HEK293 (cell line): ENCODE results near the gene NFE2L1.

Source experiments
- CTCF ChIA-PET: fragments of 350-600 bp; formaldehyde crosslinking; extraction: SDS; loops from one replicate; lab custom pipeline; 2021; ENCODE audit warnings: antibody characterized with exemption; lab: Yijun Ruan, JAX
- POLR2A ChIA-PET: fragments of 300-600 bp; formaldehyde crosslinking; extraction: SDS; loops from one replicate; lab custom pipeline; 2020; ENCODE audit warnings: antibody characterized with exemption, inconsistent platforms; lab: Yijun Ruan, JAX
- H3K27ac ChIP-seq: fragments of 200-500 bp; sonication (Bioruptor generic); 2 replicates; pipeline ENCODE4 v1.5.1; 2014; ENCODE audit warnings: low read depth, low read length, control low read depth, inconsistent platforms; ENCODE audit errors: extremely low read depth
- H3K36me3 ChIP-seq, 2 experiments: fragments of 200-500 bp in 1 of 2; sonication (Bioruptor generic) in 1 of 2; 1 replicate in 1 of 2; 2 replicates in 1 of 2; pipeline ENCODE4 v1.5.1; 2014 to 2017; ENCODE audit warnings: inconsistent platforms in 2 of 2, low read length in 2 of 2; ENCODE audit not compliant: control insufficient read depth in 2 of 2, insufficient read depth in 1 of 2
- H3K4me1 ChIP-seq: fragments of 200-500 bp; sonication (Bioruptor generic); 2 replicates; pipeline ENCODE4 v1.5.1; 2014; ENCODE audit warnings: mild to moderate bottlenecking, low read length, inconsistent platforms; ENCODE audit not compliant: control insufficient read depth, insufficient read depth
- H3K4me3 ChIP-seq: 2 replicates; pipeline ENCODE4 v1.5.1; 2011; ENCODE audit warnings: low read depth, mild to moderate bottlenecking, control low read depth, low read length, moderate library complexity
- H3K9me3 ChIP-seq: fragments of 200-500 bp; sonication (Bioruptor generic); 2 replicates; pipeline ENCODE4 v1.5.1; 2014; ENCODE audit warnings: low read depth, low read length, inconsistent platforms; ENCODE audit not compliant: control insufficient read depth, insufficient read depth
- BCL11A ChIP-seq: fragments of 450-650 bp; formaldehyde crosslinking; IDR thresholded peaks from 2 replicates; pipeline ENCODE4 v1.5.1; 2016; ENCODE audit warnings: low read depth, missing biosample characterization, missing genetic modification characterization
- MEIS1 ChIP-seq: sonication (generic); formaldehyde crosslinking; IDR thresholded peaks from 2 replicates; pipeline ENCODE4 v1.8.1; 2022; ENCODE audit warnings: missing genetic modification reagents, mild to moderate bottlenecking, borderline replicate concordance
- PRDM10 ChIP-seq: fragments of 450-650 bp; formaldehyde crosslinking; IDR thresholded peaks from 2 replicates; pipeline ENCODE4 v1.5.1; 2016; ENCODE audit warnings: missing biosample characterization, missing genetic modification characterization
- ZBTB10 ChIP-seq: fragments of 450-650 bp; formaldehyde crosslinking; IDR thresholded peaks from 2 replicates; pipeline ENCODE4 v1.5.1; 2016; ENCODE audit warnings: missing biosample characterization, missing genetic modification characterization
- ZBTB20 ChIP-seq: fragments of 450-650 bp; formaldehyde crosslinking; IDR thresholded peaks from 2 replicates; pipeline ENCODE4 v1.5.1; 2016; ENCODE audit warnings: missing biosample characterization, missing genetic modification characterization
- ZFP3 ChIP-seq: fragments of 450-650 bp; formaldehyde crosslinking; IDR thresholded peaks from 2 replicates; pipeline ENCODE4 v1.5.1; 2016; ENCODE audit warnings: low read depth, missing biosample characterization, missing genetic modification characterization
- ZFP69B ChIP-seq: fragments of 450-650 bp; formaldehyde crosslinking; IDR thresholded peaks from 2 replicates; pipeline ENCODE4 v1.5.1; 2016; ENCODE audit warnings: missing biosample characterization, missing genetic modification characterization
- ZNF335 ChIP-seq: fragments of 450-650 bp; formaldehyde crosslinking; conservative IDR thresholded peaks from 2 replicates; pipeline ENCODE4 v1.5.1; 2016; ENCODE audit warnings: missing biosample characterization, missing genetic modification characterization
- ZNF362 ChIP-seq: fragments of 450-650 bp; formaldehyde crosslinking; IDR thresholded peaks from 2 replicates; pipeline ENCODE4 v1.5.1; 2016; ENCODE audit warnings: missing biosample characterization, missing genetic modification characterization
- ZNF366 ChIP-seq: fragments of 450-650 bp; formaldehyde crosslinking; conservative IDR thresholded peaks from 2 replicates; pipeline ENCODE4 v1.5.1; 2016; ENCODE audit warnings: missing biosample characterization, missing genetic modification characterization
- ZNF433 ChIP-seq: fragments of 450-650 bp; formaldehyde crosslinking; IDR thresholded peaks from 2 replicates; pipeline ENCODE4 v1.5.1; 2016; ENCODE audit warnings: missing biosample characterization, missing genetic modification characterization, low read depth
- ZNF513 ChIP-seq: fragments of 450-650 bp; IDR thresholded peaks from 2 replicates; pipeline ENCODE4 v1.5.1; 2018; ENCODE audit warnings: missing biosample characterization, missing genetic modification characterization
- ZNF580 ChIP-seq: fragments of 450-650 bp; formaldehyde crosslinking; IDR thresholded peaks from 2 replicates; pipeline ENCODE4 v1.5.1; 2016; ENCODE audit warnings: missing biosample characterization, missing genetic modification characterization
- ZNF658 ChIP-seq: fragments of 450-650 bp; formaldehyde crosslinking; IDR thresholded peaks from 2 replicates; pipeline ENCODE4; 2016; ENCODE audit warnings: missing biosample characterization, missing genetic modification characterization
- ZNF692 ChIP-seq: fragments of 450-650 bp; formaldehyde crosslinking; IDR thresholded peaks from 2 replicates; pipeline ENCODE4 v1.5.1; 2016; ENCODE audit warnings: missing biosample characterization, missing genetic modification characterization
- ZNF768 ChIP-seq: fragments of 450-650 bp; formaldehyde crosslinking; IDR thresholded peaks from 2 replicates; pipeline ENCODE4 v1.5.1; 2018; ENCODE audit warnings: missing biosample characterization, mild to moderate bottlenecking, missing genetic modification characterization
- ZNF792 ChIP-seq: fragments of 450-650 bp; formaldehyde crosslinking; IDR thresholded peaks from 2 replicates; pipeline ENCODE4 v1.5.1; 2016; ENCODE audit warnings: missing biosample characterization, missing genetic modification characterization
- ZXDB ChIP-seq: fragments of 450-650 bp; formaldehyde crosslinking; IDR thresholded peaks from 2 replicates; pipeline ENCODE4 v1.5.1; 2016; ENCODE audit warnings: missing biosample characterization, missing genetic modification characterization

NFE2L1 gene

GRCh38 chr17:48027322-48027981 is 20.7 kb upstream of the NFE2L1 start:
- peak; percentile 95; the same call in 1 of the 2 replicates for TF ChIP-seq ZNF768 (tag by site-specific recombination)
- 0 out of 2 replicates have a peak, but pooled peaks have one; percentile 56 for TF ChIP-seq ZNF580 (tag by site-specific recombination)
- TF ChIP-seq ZFP69B (tag by site-specific recombination): no peak
- H3K27ac ChIP-seq: no peak overlapping the region
- POLR2A ChIA-PET: interaction anchor here (0.6 to 1.4 kb wide), 2 partner anchors 13 to 22 kb away, joined by 3 to 26 read pairs; partner anchors contain the start of gene NFE2L1
- no peaks in the 10 kb centered on the region for H3K36me3 ChIP-seq
- H3K4me1 ChIP-seq: peaks cover 14% of the 10 kb centered on the region
- H3K9me3 ChIP-seq: no peaks in the 10 kb centered on the region
- CTCF ChIA-PET: interaction anchor here (0.7 to 7.9 kb wide), 42 partner anchors 8 to 851 kb away, joined by 3 to 197 read pairs (median 5); partner anchors contain the start of genes NFE2L1 and SNX11
- H3K4me3 ChIP-seq: no peak overlapping the region

GRCh38 chr17:48028736-48029135 is 19.4 kb upstream of the NFE2L1 start:
- no peaks in the 10 kb centered on the region for H3K36me3 ChIP-seq
- no peak overlapping the region for H3K27ac ChIP-seq
- H3K9me3 ChIP-seq: no peaks in the 10 kb centered on the region
- H3K4me1 ChIP-seq: peaks cover 11% of the 10 kb centered on the region
- POLR2A ChIA-PET: interaction anchor here (0.9 to 1.3 kb wide), 2 partner anchors 20 to 21 kb away, joined by 3 read pairs; partner anchors contain the start of gene NFE2L1
- H3K4me3 ChIP-seq: no peak overlapping the region
- TF ChIP-seq ZNF513 (tag by site-specific recombination) (no peak), PRDM10 (tag by site-specific recombination) (peak; percentile 61)
- CTCF ChIA-PET: interaction anchor here (0.5 to 7.9 kb wide), 3 partner anchors 11 to 81 kb away, joined by 3 to 197 read pairs (median 7); no protein-coding TSS in a partner anchor

- Histone ChIP-seq H3K27ac (no peak overlapping the region), H3K4me1 (peaks cover 9% of the 10 kb centered on the region), H3K4me3 (no peak overlapping the region), H3K9me3 (no peaks in the 10 kb centered on the region), H3K36me3 (no peaks in the 10 kb centered on the region)
- ChIA-PET POLR2A (interaction anchor here (0.6 to 2.1 kb wide), 4 partner anchors 15 to 88 kb away, joined by 3 to 10 read pairs (median 4); partner anchors contain the start of gene NFE2L1), CTCF (interaction anchor here (0.8 to 7.9 kb wide), 13 partner anchors 13 to 305 kb away, joined by 3 to 197 read pairs (median 3); no protein-coding TSS in a partner anchor)
- TF ChIP-seq ZNF658 (tag by site-specific recombination) (no peak), ZNF792 (tag by site-specific recombination) (no peak), ZNF362 (no peak), MEIS1 (CRISPR knock-in tag) (no peak), ZNF692 (tag by site-specific recombination) (no peak), BCL11A (tag by site-specific recombination) (no peak), ZXDB (tag by site-specific recombination) (no peak), ZNF433 (tag by site-specific recombination) (no peak), ZNF335 (no peak), ZBTB20 (tag by site-specific recombination) (no peak), ZBTB10 (no peak), ZFP3 (tag by site-specific recombination) (no peak), ZNF366 (tag by site-specific recombination) (no peak)
Measured at GRCh38 chr17:48030531-48030930, 17.6 kb upstream of the NFE2L1 start.
